ENCODE results near the gene SH3TC2. TPM values are rescaled to one million over a fixed set of nuclear protein-coding genes. Genes with fewer than 3 reads are reported as not detected.

SH3TC2 gene
- total RNA-seq, 1 donor from 2014 or later, result 0.69 TPM

DNA sequence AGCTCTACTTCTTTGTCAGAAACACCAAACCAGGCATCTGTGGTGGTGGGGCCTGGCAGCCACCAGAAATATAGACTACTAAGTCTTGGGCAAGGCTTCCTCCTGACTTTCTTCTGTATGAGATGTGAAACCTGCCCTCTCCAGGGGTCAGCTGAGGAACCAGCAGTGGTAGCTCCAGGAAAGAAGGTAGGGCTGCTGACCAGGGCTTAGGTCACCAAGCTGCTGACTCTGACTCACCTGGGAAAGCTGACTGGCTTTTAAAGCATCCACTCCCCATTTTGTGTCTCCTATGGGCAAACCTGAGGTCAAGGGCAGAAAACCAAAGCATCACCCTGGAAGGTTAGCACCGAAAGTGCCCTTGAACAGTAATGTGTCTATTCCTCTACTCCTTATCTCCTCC is 10.4 kb upstream of the SH3TC2 start:
- H3K4me1 ChIP-seq, result peaks cover 12% of the 10 kb centered on the region
- Mint-ChIP-seq H3K27ac (no peak overlapping the region), H3K36me3 (no peaks in the 10 kb centered on the region), H3K4me3 (no peak overlapping the region), H3K9me3 (peaks cover 7% of the 10 kb centered on the region), H3K4me1 (peaks cover 3% of the 10 kb centered on the region), H3K27me3 (ENCODE audit: insufficient read depth, low read depth) (peaks cover 2% of the 10 kb centered on the region)
- no peaks in the 10 kb centered on the region for H3K79me2 ChIP-seq (ENCODE audit: low read depth)
- H3K9ac ChIP-seq, result no peak overlapping the region
- no peak for DNase-seq (ENCODE audit: low spot score)
- no peaks in the 10 kb centered on the region for H3K9me3 ChIP-seq (ENCODE audit: low read depth)
- no peak overlapping the region for H3K4me2 ChIP-seq
- H3K4me3 ChIP-seq, result no peak overlapping the region
- no peak overlapping the region for H3K27ac ChIP-seq
- no peaks in the 10 kb centered on the region for H3K36me3 ChIP-seq
- H4K20me1 ChIP-seq (ENCODE audit: low read depth), result no peaks in the 10 kb centered on the region
- no peaks in the 10 kb centered on the region for H3F3A ChIP-seq (ENCODE audit: low read depth)
- H2AFZ ChIP-seq (replicated peaks), result no peak overlapping the region
- TF ChIP-seq, protein P1, sequence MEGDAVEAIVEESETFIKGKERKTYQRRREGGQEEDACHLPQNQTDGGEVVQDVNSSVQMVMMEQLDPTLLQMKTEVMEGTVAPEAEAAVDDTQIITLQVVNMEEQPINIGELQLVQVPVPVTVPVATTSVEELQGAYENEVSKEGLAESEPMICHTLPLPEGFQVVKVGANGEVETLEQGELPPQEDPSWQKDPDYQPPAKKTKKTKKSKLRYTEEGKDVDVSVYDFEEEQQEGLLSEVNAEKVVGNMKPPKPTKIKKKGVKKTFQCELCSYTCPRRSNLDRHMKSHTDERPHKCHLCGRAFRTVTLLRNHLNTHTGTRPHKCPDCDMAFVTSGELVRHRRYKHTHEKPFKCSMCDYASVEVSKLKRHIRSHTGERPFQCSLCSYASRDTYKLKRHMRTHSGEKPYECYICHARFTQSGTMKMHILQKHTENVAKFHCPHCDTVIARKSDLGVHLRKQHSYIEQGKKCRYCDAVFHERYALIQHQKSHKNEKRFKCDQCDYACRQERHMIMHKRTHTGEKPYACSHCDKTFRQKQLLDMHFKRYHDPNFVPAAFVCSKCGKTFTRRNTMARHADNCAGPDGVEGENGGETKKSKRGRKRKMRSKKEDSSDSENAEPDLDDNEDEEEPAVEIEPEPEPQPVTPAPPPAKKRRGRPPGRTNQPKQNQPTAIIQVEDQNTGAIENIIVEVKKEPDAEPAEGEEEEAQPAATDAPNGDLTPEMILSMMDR (IDR thresholded peaks at IDR 0.05), result no peak
- TF ChIP-seq EZH2phosphoT487 (IDR thresholded peaks at IDR 0.05), result no peak
- TF ChIP-seq EZH2 (IDR thresholded peaks at IDR 0.05), result no peak
- no peaks in the 10 kb centered on the region for H3K27me3 ChIP-seq

DNA sequence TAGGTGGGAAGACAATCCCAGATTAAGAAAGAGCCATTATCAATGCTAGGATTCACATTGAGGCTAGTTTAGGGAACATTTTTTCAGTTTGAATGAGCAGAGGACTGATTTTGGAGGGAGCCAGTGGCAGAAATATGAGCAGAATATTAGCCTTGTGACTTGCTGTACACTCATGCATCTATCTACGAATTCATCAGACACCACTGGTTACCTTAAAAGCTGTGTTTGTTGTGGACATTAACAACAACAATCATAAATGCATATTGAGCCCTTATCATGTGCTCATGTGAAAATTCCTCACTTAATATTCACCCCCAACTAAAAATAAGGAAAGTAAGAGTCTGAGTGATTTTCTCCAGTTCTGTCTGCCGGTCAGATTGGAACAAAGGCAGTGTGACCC is 9.9 kb upstream of the SH3TC2 start:
- Histone ChIP-seq H3K4me3 (no peak overlapping the region), H3K79me2 (ENCODE audit: low read depth) (no peaks in the 10 kb centered on the region), H3K4me2 (no peak overlapping the region), H3K9ac (no peak overlapping the region), H2AFZ (replicated peaks) (no peak overlapping the region), H3K27ac (no peak overlapping the region), H3K9me3 (ENCODE audit: low read depth) (no peaks in the 10 kb centered on the region), H4K20me1 (ENCODE audit: low read depth) (no peaks in the 10 kb centered on the region), H3K4me1 (peaks cover 12% of the 10 kb centered on the region), H3K27me3 (no peaks in the 10 kb centered on the region), H3K36me3 (no peaks in the 10 kb centered on the region), H3F3A (ENCODE audit: low read depth) (no peaks in the 10 kb centered on the region)
- H3K9me3 Mint-ChIP-seq, result peaks cover 7% of the 10 kb centered on the region
- peaks cover 2% of the 10 kb centered on the region for H3K27me3 Mint-ChIP-seq (ENCODE audit: insufficient read depth, low read depth)
- peaks cover 3% of the 10 kb centered on the region for H3K4me1 Mint-ChIP-seq
- TF ChIP-seq, protein P1 (IDR thresholded peaks at IDR 0.05), result no peak
- TF ChIP-seq EZH2phosphoT487 (IDR thresholded peaks at IDR 0.05) (no peak), EZH2 (IDR thresholded peaks at IDR 0.05) (no peak)
- H3K4me3 Mint-ChIP-seq, result no peak overlapping the region
- no peak for DNase-seq (ENCODE audit: low spot score)
- H3K27ac Mint-ChIP-seq, result no peak overlapping the region
- H3K36me3 Mint-ChIP-seq, result no peaks in the 10 kb centered on the region

DNA sequence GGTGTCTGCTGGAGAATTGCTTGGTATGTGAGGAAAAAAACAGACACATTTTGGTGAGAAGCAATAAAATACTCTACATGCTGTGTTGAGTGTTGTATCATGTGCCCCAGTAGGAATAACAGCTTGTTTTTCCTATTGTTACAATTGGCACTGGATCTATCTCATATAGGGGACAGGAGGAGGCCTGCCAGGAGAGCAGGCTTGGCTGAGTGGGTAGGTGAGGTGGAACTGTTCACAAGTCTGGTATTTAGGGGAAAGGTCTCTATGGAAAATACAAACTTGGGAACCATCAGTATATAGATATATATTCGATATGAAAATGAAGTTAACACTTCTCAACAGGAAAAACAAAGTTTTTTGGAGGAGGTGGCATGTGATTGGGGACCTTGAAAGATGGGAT is 9.5 kb upstream of the SH3TC2 start:
- peaks cover 7% of the 10 kb centered on the region for H3K9me3 Mint-ChIP-seq
- H3K27me3 ChIP-seq, result no peaks in the 10 kb centered on the region
- no peaks in the 10 kb centered on the region for H4K20me1 ChIP-seq (ENCODE audit: low read depth)
- H3K4me2 ChIP-seq, result no peak overlapping the region
- no peak overlapping the region for H3K4me3 Mint-ChIP-seq
- H3K4me1 ChIP-seq, result peaks cover 12% of the 10 kb centered on the region
- H3K9ac ChIP-seq, result no peak overlapping the region
- H3K27ac ChIP-seq, result no peak overlapping the region
- H3K9me3 ChIP-seq (ENCODE audit: low read depth), result no peaks in the 10 kb centered on the region
- TF ChIP-seq EZH2 (IDR thresholded peaks at IDR 0.05) (no peak), EZH2phosphoT487 (IDR thresholded peaks at IDR 0.05) (no peak)
- TF ChIP-seq, protein P1 (IDR thresholded peaks at IDR 0.05), result no peak
- no peaks in the 10 kb centered on the region for H3F3A ChIP-seq (ENCODE audit: low read depth)
- no peaks in the 10 kb centered on the region for H3K79me2 ChIP-seq (ENCODE audit: low read depth)
- no peak overlapping the region for H3K4me3 ChIP-seq
- H2AFZ ChIP-seq (replicated peaks), result no peak overlapping the region
- no peak for DNase-seq (ENCODE audit: low spot score)
- H3K4me1 Mint-ChIP-seq, result peaks cover 3% of the 10 kb centered on the region
- no peaks in the 10 kb centered on the region for H3K36me3 Mint-ChIP-seq
- peaks cover 2% of the 10 kb centered on the region for H3K27me3 Mint-ChIP-seq (ENCODE audit: insufficient read depth, low read depth)
- H3K27ac Mint-ChIP-seq, result no peak overlapping the region
- H3K36me3 ChIP-seq, result no peaks in the 10 kb centered on the region
